Amygdala (tissue), 56 donors: Measurements from ENCODE around the gene NRSN2.
"Not testable (repeated sequence)": the region's sequence is repeated elsewhere in the genome, so short reads cannot be mapped to it uniquely, and the experiment has no call there.

Source experiments
- DNase-seq, 56 donors: peaks; one replicate each; lab custom pipeline; 2025; lab: John Stamatoyannopoulos, UW

The NRSN2 gene

GRCh38 chr20:388034-388994, 41.4 kb downstream of the NRSN2 start:
- DNase-seq = no peak

GRCh38 chr20:389220-389619, 42.3 kb downstream of the NRSN2 start:
- DNase-seq = no peak

- DNase-seq = no peak
Observed at GRCh38 chr20:391041-391711, 44.3 kb downstream of the NRSN2 start.

- DNase-seq = not testable (repeated sequence)
Observed at GRCh38 chr20:393296-393695, 46.4 kb downstream of the NRSN2 start.

- DNase-seq = no peak
Observed at GRCh38 chr20:396252-396618, 49.3 kb downstream of the NRSN2 start.

- no peak for DNase-seq
Observed at GRCh38 chr20:396619-397431, 49.9 kb downstream of the NRSN2 start.

GRCh38 chr20:397432-398237, 50.7 kb downstream of the NRSN2 start:
- DNase-seq = no peak

- DNase-seq = no peak
Observed at GRCh38 chr20:399182-399707, 52.3 kb downstream of the NRSN2 start.

- no peak for DNase-seq
Observed at GRCh38 chr20:400128-400453, 53.2 kb downstream of the NRSN2 start.

GRCh38 chr20:400454-401275, 53.8 kb downstream of the NRSN2 start:
- DNase-seq = peak in 22 of 56 donors; percentile 9 to 49 (median 28)

- DNase-seq = no peak
Observed at GRCh38 chr20:401682-402495, 55.0 kb downstream of the NRSN2 start.

- no peak for DNase-seq
Observed at GRCh38 chr20:402496-402885, 55.6 kb downstream of the NRSN2 start.

GRCh38 chr20:402898-403581, 56.1 kb downstream of the NRSN2 start:
- no peak for DNase-seq

GRCh38 chr20:403582-403957, 56.7 kb downstream of the NRSN2 start:
- no peak for DNase-seq

- DNase-seq = no peak
Observed at GRCh38 chr20:404088-404487, 57.2 kb downstream of the NRSN2 start.
